ENCODE results near the gene ITGA1.

- TF ChIP-seq, protein P1, sequence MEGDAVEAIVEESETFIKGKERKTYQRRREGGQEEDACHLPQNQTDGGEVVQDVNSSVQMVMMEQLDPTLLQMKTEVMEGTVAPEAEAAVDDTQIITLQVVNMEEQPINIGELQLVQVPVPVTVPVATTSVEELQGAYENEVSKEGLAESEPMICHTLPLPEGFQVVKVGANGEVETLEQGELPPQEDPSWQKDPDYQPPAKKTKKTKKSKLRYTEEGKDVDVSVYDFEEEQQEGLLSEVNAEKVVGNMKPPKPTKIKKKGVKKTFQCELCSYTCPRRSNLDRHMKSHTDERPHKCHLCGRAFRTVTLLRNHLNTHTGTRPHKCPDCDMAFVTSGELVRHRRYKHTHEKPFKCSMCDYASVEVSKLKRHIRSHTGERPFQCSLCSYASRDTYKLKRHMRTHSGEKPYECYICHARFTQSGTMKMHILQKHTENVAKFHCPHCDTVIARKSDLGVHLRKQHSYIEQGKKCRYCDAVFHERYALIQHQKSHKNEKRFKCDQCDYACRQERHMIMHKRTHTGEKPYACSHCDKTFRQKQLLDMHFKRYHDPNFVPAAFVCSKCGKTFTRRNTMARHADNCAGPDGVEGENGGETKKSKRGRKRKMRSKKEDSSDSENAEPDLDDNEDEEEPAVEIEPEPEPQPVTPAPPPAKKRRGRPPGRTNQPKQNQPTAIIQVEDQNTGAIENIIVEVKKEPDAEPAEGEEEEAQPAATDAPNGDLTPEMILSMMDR (IDR thresholded peaks at IDR 0.05): no peak
- TF ChIP-seq POLR2A (IDR thresholded peaks at IDR 0.05): no peak
Measured at GRCh38 chr5:52993367-52993766, 205.7 kb downstream of the ITGA1 start.

Measured in vagina (tissue), 2 donors.